Natural killer cell (primary cell): ENCODE data around the gene SDC1. TPM values are rescaled to one million over a fixed set of nuclear protein-coding genes. Genes with fewer than 3 reads are reported as not detected.

ENCODE experiments used
- ATAC-seq, 3 donors: fragments of 150-1000 bp in 2 of 3; fragments of 200-7000 bp in 1 of 3; cut with Tn5 transposase; 1 replicate in 1 of 3; 2 replicates in 2 of 3; pipeline ENCODE4 v1.10.0; 2021; ENCODE audit warnings: mild to moderate bottlenecking in 2 of 3, moderate library complexity in 2 of 3
- DNase-seq, 2 donors: peaks; one replicate each; pipeline versions ENCODE4 v3.0.0 to v3.0.0-alpha.2; 2013 to 2021; ENCODE audit warnings: mixed read lengths in 1 of 2
- H3K27ac ChIP-seq: one replicate; pipeline ENCODE4 v1.5.1; 2013; ENCODE audit warnings: mild to moderate bottlenecking, low read length
- H3K27me3 ChIP-seq: one replicate; pipeline ENCODE4 v1.6.1; 2013; ENCODE audit warnings: low read length; ENCODE audit not compliant: control insufficient read depth, insufficient read depth
- H3K36me3 ChIP-seq: one replicate; pipeline ENCODE4 v1.6.1; 2013; ENCODE audit warnings: low read length; ENCODE audit not compliant: control insufficient read depth, insufficient read depth
- H3K4me1 ChIP-seq: one replicate; pipeline ENCODE4 v1.6.1; 2013; ENCODE audit warnings: low read length; ENCODE audit not compliant: control insufficient read depth, insufficient read depth
- H3K4me3 ChIP-seq: one replicate; pipeline ENCODE4 v1.5.1; 2013; ENCODE audit warnings: low read length
- H3K9me3 ChIP-seq: one replicate; pipeline ENCODE4 v1.6.1; 2013; ENCODE audit warnings: low read length; ENCODE audit not compliant: control insufficient read depth, insufficient read depth
- H3K27ac Mint-ChIP-seq, 2 donors: one replicate each; pipeline ENCODE4 v1.8.0; 2022; ENCODE audit warnings: mild to moderate bottlenecking in 2 of 2, mixed read lengths in 2 of 2, moderate library complexity in 1 of 2
- H3K27me3 Mint-ChIP-seq, 2 donors: one replicate each; pipeline ENCODE4 v1.8.0; 2022; ENCODE audit warnings: low read depth in 2 of 2, mixed read lengths in 2 of 2
- H3K36me3 Mint-ChIP-seq: one replicate; pipeline ENCODE4 v1.8.0; 2022; ENCODE audit warnings: mixed read lengths
- H3K4me1 Mint-ChIP-seq, 2 donors: one replicate each; pipeline ENCODE4 v1.8.0; 2022; ENCODE audit warnings: mixed read lengths in 2 of 2
- H3K4me3 Mint-ChIP-seq: one replicate; pipeline ENCODE4 v1.8.0; 2022; ENCODE audit warnings: mild to moderate bottlenecking, moderate library complexity, mixed read lengths
- H3K9me3 Mint-ChIP-seq, 2 donors: one replicate each; pipeline ENCODE4 v1.8.0; 2022; ENCODE audit warnings: mixed read lengths in 2 of 2
- CTCF ChIP-seq: fragments of 200-600 bp; IDR thresholded peaks from one replicate; pipeline ENCODE4 v1.8.0; 2022; ENCODE audit warnings: antibody characterized with exemption
- WGBS: methylation state at CpG from one replicate; pipeline ENCODE4 v1.1.7; 2013; ENCODE audit warnings: missing lambda C conversion rate; ENCODE audit not compliant: insufficient coverage; 5-methylcytosine and 5-hydroxymethylcytosine counted together
- intact Hi-C: fragments of 100-400 bp; cut with micrococcal nuclease; formaldehyde crosslinking; loops from one replicate; pipeline ENCODE4 v1.14.2; 2022
- total RNA-seq, 4 donors: library from RNA; stranded (reverse); fragments of 120-200 nt in 1 of 4; gene quantifications; one replicate each; pipeline versions ENCODE4 v1.2.3 to v1.2.4, GENCODE V29; 2013 to 2022

Gene SDC1
- total RNA-seq, 3 donors from 2014 or later (not counting 1 experiment from before 2014, with no cell fraction given), result 0.63 TPM; not detected in 2

GRCh38 chr2:20217041-20217970, 7.6 kb downstream of the SDC1 start:
- Histone ChIP-seq H3K36me3 (no peaks in the 10 kb centered on the region), H3K9me3 (no peaks in the 10 kb centered on the region), H3K4me3 (no peak overlapping the region), H3K27me3 (peaks cover 2% of the 10 kb centered on the region), H3K27ac (no peak overlapping the region), H3K4me1 (no peaks in the 10 kb centered on the region)
- intact Hi-C loops, result no loop called here
- no peaks in the 10 kb centered on the region for H3K9me3 Mint-ChIP-seq
- no peak for TF ChIP-seq CTCF
- H3K27ac Mint-ChIP-seq, result no peak overlapping the region
- H3K27me3 Mint-ChIP-seq, result peaks cover 23 to 26% of the 10 kb centered on the region in 2 donors
- H3K36me3 Mint-ChIP-seq, result no peaks in the 10 kb centered on the region
- H3K4me1 Mint-ChIP-seq, result no peaks in the 10 kb centered on the region
- DNase-seq (no peak), ATAC-seq (no peak)
- WGBS, result 83% methylated on average over 21 of the region's 21 CpGs
- no peak overlapping the region for H3K4me3 Mint-ChIP-seq

GRCh38 chr2:20216130-20217025, 8.6 kb downstream of the SDC1 start:
- peaks cover 15 to 16% of the 10 kb centered on the region in 2 donors for H3K27me3 Mint-ChIP-seq
- Histone ChIP-seq H3K27me3 (no peaks in the 10 kb centered on the region), H3K4me3 (no peak overlapping the region), H3K36me3 (no peaks in the 10 kb centered on the region), H3K27ac (no peak overlapping the region), H3K9me3 (no peaks in the 10 kb centered on the region), H3K4me1 (no peaks in the 10 kb centered on the region)
- H3K36me3 Mint-ChIP-seq, result no peaks in the 10 kb centered on the region
- TF ChIP-seq CTCF, result no peak
- H3K4me1 Mint-ChIP-seq, result no peaks in the 10 kb centered on the region
- ATAC-seq (no peak), DNase-seq (no peak)
- H3K4me3 Mint-ChIP-seq, result no peak overlapping the region
- no peaks in the 10 kb centered on the region for H3K9me3 Mint-ChIP-seq
- WGBS, result 91% methylated on average over 22 of the region's 22 CpGs
- H3K27ac Mint-ChIP-seq, result no peak overlapping the region
- intact Hi-C loops, result no loop called here

- TF ChIP-seq CTCF, result no peak
- no peaks in the 10 kb centered on the region for H3K9me3 ChIP-seq
- H3K27me3 ChIP-seq, result no peaks in the 10 kb centered on the region
- Mint-ChIP-seq H3K27ac (no peak overlapping the region), H3K9me3 (no peaks in the 10 kb centered on the region), H3K27me3 (peaks cover 7 to 10% of the 10 kb centered on the region in 2 donors), H3K4me1 (no peaks in the 10 kb centered on the region), H3K4me3 (no peak overlapping the region), H3K36me3 (no peaks in the 10 kb centered on the region)
- no peak for ATAC-seq
- no peaks in the 10 kb centered on the region for H3K4me1 ChIP-seq
- H3K4me3 ChIP-seq, result no peak overlapping the region
- intact Hi-C loops, result no loop called here
- H3K27ac ChIP-seq, result no peak overlapping the region
- 76% methylated on average over 13 of the region's 13 CpGs for WGBS
- H3K36me3 ChIP-seq, result no peaks in the 10 kb centered on the region
- DNase-seq, result no peak
Measured at GRCh38 chr2:20215183-20216040, 9.5 kb downstream of the SDC1 start.
